B cell (primary cell): ENCODE data around the gene NR4A3. TPM values are rescaled to one million over a fixed set of nuclear protein-coding genes. Genes with fewer than 3 reads are reported as not detected.

ENCODE experiments used
- ATAC-seq: fragments of 200-7000 bp; cut with Tn5 transposase; one replicate; pipeline ENCODE4 v1.10.0; 2021; ENCODE audit warnings: low read depth, mild to moderate bottlenecking, moderate number of reproducible peaks, moderate library complexity
- CTCF ChIA-PET: fragments of 350-600 bp; sonication (Branson Sonifier 250); formaldehyde crosslinking; loops from one replicate; lab custom pipeline; 2021; ENCODE audit warnings: antibody characterized with exemption, inconsistent platforms; lab: Charles Lee
- POLR2A ChIA-PET: fragments of 350-600 bp; sonication (Branson Sonifier 250); formaldehyde crosslinking; loops from one replicate; lab custom pipeline; 2021; ENCODE audit warnings: antibody characterized with exemption; lab: Charles Lee
- DNase-seq: peaks from one replicate; pipeline ENCODE4 v3.0.0; 2013
- H2AFZ ChIP-seq: 2 replicates; pipeline ENCODE4 v1.6.1; 2012; ENCODE audit warnings: mild to moderate bottlenecking, low read depth, low read length; ENCODE audit not compliant: insufficient read depth, poor library complexity, severe bottlenecking
- H3K27ac ChIP-seq, 2 donors: 1 replicate in 1 of 2; 2 replicates in 1 of 2; pipeline ENCODE4 v1.5.1; 2012 to 2013; ENCODE audit warnings: low read length in 2 of 2, mild to moderate bottlenecking in 2 of 2, moderate library complexity in 1 of 2
- H3K27me3 ChIP-seq, 4 experiments: fragments of 200-600 bp in 1 of 4; sonication (generic) in 1 of 4; replicated peaks in 1 of 4; 1 replicate in 2 of 4; 2 replicates in 2 of 4; pipeline versions ENCODE4 v1.6.1 to v1.7.0; 2013 to 2016; ENCODE audit warnings: low read length in 3 of 4, mild to moderate bottlenecking in 2 of 4, mixed read lengths in 1 of 4, moderate library complexity in 1 of 4; ENCODE audit not compliant: insufficient read depth in 4 of 4, control insufficient read depth in 3 of 4; ENCODE audit errors: control extremely low read depth in 1 of 4
- H3K36me3 ChIP-seq, 2 experiments: replicated peaks in 1 of 2; 1 replicate in 1 of 2; 2 replicates in 1 of 2; pipeline versions ENCODE4 v1.6.1 to v1.7.1; 2013; ENCODE audit warnings: low read length in 1 of 2; ENCODE audit not compliant: insufficient read depth in 2 of 2, control insufficient read depth in 1 of 2; ENCODE audit errors: control extremely low read depth in 1 of 2, extremely low read depth in 1 of 2
- H3K4me1 ChIP-seq, 2 donors: fragments of 200-600 bp in 1 of 2; sonication (generic) in 1 of 2; 1 replicate in 1 of 2; 2 replicates in 1 of 2; pipeline versions ENCODE4 v1.5.1 to v1.6.1; 2013 to 2017; ENCODE audit warnings: low read length in 2 of 2; ENCODE audit not compliant: control insufficient read depth in 2 of 2, insufficient read depth in 2 of 2
- H3K4me2 ChIP-seq: replicated peaks from 2 replicates; pipeline ENCODE3; 2012; ENCODE audit warnings: mild to moderate bottlenecking, low read depth, low read length; ENCODE audit not compliant: poor library complexity, severe bottlenecking
- H3K4me3 ChIP-seq, 5 experiments: fragments of 200-600 bp in 1 of 5; sonication (generic) in 1 of 5; 1 replicate in 3 of 5; 2 replicates in 2 of 5; pipeline versions ENCODE4 v1.5.1 to v1.7.0; 2011 to 2016; ENCODE audit warnings: low read length in 4 of 5, mild to moderate bottlenecking in 4 of 5, low read depth in 2 of 5, control low read depth in 1 of 5, moderate library complexity in 1 of 5; ENCODE audit not compliant: insufficient read depth in 1 of 5; ENCODE audit errors: control extremely low read depth in 1 of 5, extremely low read depth in 1 of 5
- H3K79me2 ChIP-seq: fragments of 200-600 bp; sonication (generic); one replicate; pipeline ENCODE4 v1.6.0; 2016; ENCODE audit warnings: low read length; ENCODE audit not compliant: control insufficient read depth, insufficient read depth
- H3K9ac ChIP-seq: fragments of 200-600 bp; sonication (generic); 2 replicates; pipeline ENCODE4 v1.6.1; 2017; ENCODE audit warnings: mild to moderate bottlenecking, low read length, moderate library complexity
- H3K9me3 ChIP-seq, 3 donors: one replicate each; pipeline versions ENCODE4 v1.6.1 to v1.7.1; 2013; ENCODE audit warnings: low read length in 2 of 3; ENCODE audit not compliant: control insufficient read depth in 2 of 3, insufficient read depth in 1 of 3; ENCODE audit errors: control extremely low read depth in 1 of 3
- H4K20me1 ChIP-seq: 2 replicates; pipeline ENCODE4 v1.6.0; 2012; ENCODE audit warnings: mild to moderate bottlenecking, low read length; ENCODE audit not compliant: insufficient read depth, control insufficient read depth, poor library complexity, severe bottlenecking
- H3K27ac Mint-ChIP-seq: one replicate; pipeline ENCODE4 v1.8.0; 2021; ENCODE audit warnings: mixed read lengths
- H3K27me3 Mint-ChIP-seq: one replicate; pipeline ENCODE4 v1.8.0; 2021; ENCODE audit warnings: mixed read lengths
- H3K4me1 Mint-ChIP-seq: one replicate; pipeline ENCODE4 v1.8.0; 2021; ENCODE audit warnings: mixed read lengths
- H3K4me3 Mint-ChIP-seq: one replicate; pipeline ENCODE4 v1.8.0; 2021; ENCODE audit warnings: mixed read lengths
- H3K9me3 Mint-ChIP-seq: one replicate; pipeline ENCODE4 v1.8.0; 2022; ENCODE audit warnings: mixed read lengths; ENCODE audit not compliant: insufficient read depth
- CTCF ChIP-seq: fragments of 200-600 bp; IDR thresholded peaks from one replicate; pipeline ENCODE4 v1.8.0; 2022; ENCODE audit warnings: antibody characterized with exemption, mild to moderate bottlenecking
- EZH2 ChIP-seq: IDR thresholded peaks from 2 replicates; pipeline ENCODE4 v1.6.1; 2012; ENCODE audit warnings: borderline replicate concordance, low read depth, mild to moderate bottlenecking, moderate library complexity, low read length; ENCODE audit not compliant: insufficient read depth, poor library complexity, severe bottlenecking
- WGBS: methylation state at CpG from one replicate; pipeline ENCODE4 v1.1.5; 2013; ENCODE audit warnings: missing lambda C conversion rate; ENCODE audit not compliant: insufficient coverage; 5-methylcytosine and 5-hydroxymethylcytosine counted together
- intact Hi-C: fragments of 100-400 bp; cut with micrococcal nuclease; formaldehyde crosslinking; loops from one replicate; pipeline ENCODE4 v1.10.0; 2022
- polyA plus RNA-seq: library from polyadenylated mRNA; depleted of rRNA; stranded (reverse); fragments of >200 nt; gene quantifications from 2 replicates; pipeline ENCODE4 v1.2.3, GENCODE V29; 2012
- total RNA-seq, 2 donors: library from RNA; stranded (reverse); fragments of 120-200 nt in 1 of 2; gene quantifications; 1 replicate in 1 of 2; 2 replicates in 1 of 2; pipeline versions ENCODE4 v1.2.3 to v1.2.4, GENCODE V29; 2013 to 2022

Gene NR4A3
- total and polyA plus RNA-seq, 2 donors (not counting 1 experiment from before 2014, with no cell fraction given): 2.5 to 20.1 TPM

GRCh38 chr9:99840072-99840471 lies 18.4 kb downstream of the NR4A3 start:
- intact Hi-C loops: no loop called here
- TF ChIP-seq CTCF (no peak), EZH2 (no peak)
- no peak overlapping the region for H3K4me2 ChIP-seq
- POLR2A ChIA-PET: no interaction called here
- H3K79me2 ChIP-seq: no peaks in the 10 kb centered on the region
- H3K36me3 ChIP-seq: no peaks in the 10 kb centered on the region
- H3K27ac ChIP-seq: no peak overlapping the region
- DNase-seq: peak; percentile 9
- no peak overlapping the region for H3K9ac ChIP-seq
- H3K4me1 Mint-ChIP-seq: no peaks in the 10 kb centered on the region
- no peaks in the 10 kb centered on the region for H3K4me1 ChIP-seq
- no peaks in the 10 kb centered on the region for H3K9me3 Mint-ChIP-seq
- H3K4me3 ChIP-seq: no peak overlapping the region
- no peaks in the 10 kb centered on the region for H3K27me3 Mint-ChIP-seq
- no peaks in the 10 kb centered on the region for H4K20me1 ChIP-seq
- H2AFZ ChIP-seq: no peak overlapping the region
- CTCF ChIA-PET: no interaction called here
- peaks cover 0 to 5% (median 0%) of the 10 kb centered on the region in 4 experiments for H3K27me3 ChIP-seq
- WGBS: 93% methylated on average over 1 of the region's 1 CpG
- H3K4me3 Mint-ChIP-seq: no peak overlapping the region
- H3K27ac Mint-ChIP-seq: no peak overlapping the region
- no peaks in the 10 kb centered on the region for H3K9me3 ChIP-seq
- ATAC-seq: no peak

GRCh38 chr9:99845063-99845462 lies 23.4 kb downstream of the NR4A3 start:
- POLR2A ChIA-PET: no interaction called here
- no peaks in the 10 kb centered on the region for H3K27me3 Mint-ChIP-seq
- WGBS: 73% methylated on average over 2 of the region's 4 CpGs
- Histone ChIP-seq H3K4me3 (no peak overlapping the region), H3K4me1 (no peaks in the 10 kb centered on the region), H4K20me1 (no peaks in the 10 kb centered on the region), H3K4me2 (no peak overlapping the region), H3K27ac (no peak overlapping the region), H3K9me3 (no peaks in the 10 kb centered on the region), H3K36me3 (no peaks in the 10 kb centered on the region), H3K27me3 (peaks cover 0 to 3% (median 0%) of the 10 kb centered on the region in 4 experiments), H3K79me2 (no peaks in the 10 kb centered on the region), H3K9ac (no peak overlapping the region), H2AFZ (no peak overlapping the region)
- no peak overlapping the region for H3K27ac Mint-ChIP-seq
- CTCF ChIA-PET: no interaction called here
- no peak overlapping the region for H3K4me3 Mint-ChIP-seq
- no peak for ATAC-seq
- TF ChIP-seq CTCF (no peak), EZH2 (no peak)
- no peaks in the 10 kb centered on the region for H3K9me3 Mint-ChIP-seq
- H3K4me1 Mint-ChIP-seq: peaks cover 5% of the 10 kb centered on the region
- intact Hi-C loops: no loop called here
- DNase-seq: no peak
